NCI-H526 (cell line): Measurements from ENCODE around the gene ACO1.

ENCODE experiments used
- DNase-seq, 2 experiments: peaks; one replicate each; lab custom pipeline; 2025; lab: John Stamatoyannopoulos, UW

Gene ACO1

GRCh38 chr9:32382565-32383320 lies 1.7 kb upstream of the ACO1 start:
- no peak for DNase-seq

- DNase-seq: no peak
Measured at GRCh38 chr9:32384002-32384363, 460 bp upstream of the ACO1 start.

GRCh38 chr9:32385152-32385884 lies 875 bp downstream of the ACO1 start:
- peak in 1 of 2 experiments; percentile 25 for DNase-seq

GRCh38 chr9:32385885-32386283 lies 1.4 kb downstream of the ACO1 start:
- DNase-seq: no peak

GRCh38 chr9:32387256-32387655 lies 2.8 kb downstream of the ACO1 start:
- no peak for DNase-seq

GRCh38 chr9:32389365-32389764 lies 4.9 kb downstream of the ACO1 start:
- no peak for DNase-seq

- no peak for DNase-seq
Measured at GRCh38 chr9:32393911-32394310, 9.5 kb downstream of the ACO1 start.

GRCh38 chr9:32394381-32395049 lies 10.1 kb downstream of the ACO1 start:
- DNase-seq: no peak

- no peak for DNase-seq
Measured at GRCh38 chr9:32395510-32396216, 11.2 kb downstream of the ACO1 start.

- no peak for DNase-seq
Measured at GRCh38 chr9:32398207-32398606, 13.8 kb downstream of the ACO1 start.

GRCh38 chr9:32399110-32399815 lies 14.8 kb downstream of the ACO1 start:
- peak; percentile 88 to 90 for DNase-seq

GRCh38 chr9:32401488-32401887 lies 17.0 kb downstream of the ACO1 start:
- DNase-seq: no peak

- no peak for DNase-seq
Measured at GRCh38 chr9:32403567-32404260, 19.3 kb downstream of the ACO1 start.

GRCh38 chr9:32404402-32404801 lies 20.0 kb downstream of the ACO1 start:
- DNase-seq: no peak

GRCh38 chr9:32404856-32405255 lies 20.4 kb downstream of the ACO1 start:
- DNase-seq: no peak

GRCh38 chr9:32405506-32405905 lies 21.1 kb downstream of the ACO1 start:
- no peak for DNase-seq

GRCh38 chr9:32406046-32406445 lies 21.6 kb downstream of the ACO1 start:
- no peak for DNase-seq

GRCh38 chr9:32411753-32412152 lies 27.3 kb downstream of the ACO1 start:
- no peak for DNase-seq

- DNase-seq: no peak
Measured at GRCh38 chr9:32412440-32412839, 28.0 kb downstream of the ACO1 start.

- no peak for DNase-seq
Measured at GRCh38 chr9:32413424-32413823, 29.0 kb downstream of the ACO1 start.

- DNase-seq: no peak
Measured at GRCh38 chr9:32414856-32415255, 30.4 kb downstream of the ACO1 start.
